K562 (cell line): ENCODE results near the gene DEF6. TPM values are rescaled to one million over a fixed set of nuclear protein-coding genes. Genes with fewer than 3 reads are reported as not detected.

Experiments
- ATAC-seq: fragments of 200-7000 bp; cut with Tn5 transposase; 3 replicates; pipeline ENCODE4 v1.9.1; 2020; ENCODE audit warnings: moderate library complexity
- BruUV-seq: library from RNA; stranded (reverse); fragments of 400-500 nt; replicated peaks from 2 replicates; lab custom pipeline; 2021; lab: Mats Ljungman, UMichigan
- CTCF ChIA-PET: fragments of 300-600 bp; formaldehyde crosslinking; extraction: SDS; loops from one replicate; lab custom pipeline; 2021; ENCODE audit warnings: low intra/inter-chr PET ratio; lab: Yijun Ruan, JAX
- POLR2A ChIA-PET: fragments of 300-600, 350-650 bp; sonication (Branson Sonifier 250); formaldehyde crosslinking; extraction: SDS; loops from one replicate; lab custom pipeline; 2021; ENCODE audit warnings: antibody characterized with exemption, inconsistent platforms; lab: Yijun Ruan, JAX
- DNase-seq, 4 experiments: peaks; one replicate each; pipeline versions ENCODE4 v3.0.0 to v3.0.0-alpha.2; 2011 to 2018; ENCODE audit warnings: low spot score in 3 of 4, mixed read lengths in 3 of 4; ENCODE audit errors: extremely low read depth in 1 of 4
- FAIRE-seq: peaks from 2 replicates; lab custom pipeline; 2011; peaks lifted over from hg19 to GRCh38; lab: Jason Lieb, UNC
- H2AFZ ChIP-seq: 2 replicates; pipeline ENCODE4 v1.6.0; 2011; ENCODE audit warnings: low read depth, low read length, control low read depth, inconsistent platforms
- H3K27ac ChIP-seq: fragments of 200-600 bp; 3 replicates; pipeline ENCODE4 v1.8.0; 2011; ENCODE audit warnings: low read depth, mild to moderate bottlenecking, control low read depth, inconsistent platforms, low read length, moderate library complexity, mixed read lengths; ENCODE audit errors: extremely low read depth
- H3K27me3 ChIP-seq, 2 experiments: fragments of 300-600 bp in 1 of 2; 2 replicates in 1 of 2; 3 replicates in 1 of 2; pipeline versions ENCODE4 v1.6.0 to v1.8.0; 2011; ENCODE audit warnings: inconsistent platforms in 2 of 2, low read length in 2 of 2, mild to moderate bottlenecking in 1 of 2, mixed read lengths in 1 of 2, moderate library complexity in 1 of 2; ENCODE audit not compliant: control insufficient read depth in 2 of 2, insufficient read depth in 2 of 2
- H3K36me3 ChIP-seq: fragments of 300-600 bp; 3 replicates; pipeline ENCODE4 v1.8.0; 2011; ENCODE audit warnings: mild to moderate bottlenecking, low read length, inconsistent platforms; ENCODE audit not compliant: control insufficient read depth, insufficient read depth
- H3K4me1 ChIP-seq, 2 experiments: fragments of 200-600 bp in 1 of 2; replicated peaks in 1 of 2; 2 replicates in 1 of 2; 3 replicates in 1 of 2; pipeline versions ENCODE4 v1.5.1 to v1.8.0; 2011; ENCODE audit warnings: inconsistent platforms in 2 of 2, low read length in 2 of 2, mild to moderate bottlenecking in 1 of 2, mixed read lengths in 1 of 2, moderate library complexity in 1 of 2; ENCODE audit not compliant: control insufficient read depth in 2 of 2, insufficient read depth in 2 of 2
- H3K4me2 ChIP-seq: 2 replicates; pipeline ENCODE4 v1.6.1; 2011; ENCODE audit warnings: low read length, control low read depth, inconsistent platforms, mixed read lengths; ENCODE audit not compliant: insufficient read depth
- H3K4me3 ChIP-seq: fragments of 200-600 bp; sonication (generic), shearing (Covaris generic); 2 replicates; pipeline ENCODE4 v1.5.1; 2016; ENCODE audit warnings: control low read depth, inconsistent platforms
- H3K79me2 ChIP-seq: fragments of 200-600 bp; 3 replicates; pipeline ENCODE4 v1.8.0; 2011; ENCODE audit warnings: low read length, inconsistent platforms; ENCODE audit not compliant: control insufficient read depth, insufficient read depth
- H3K9ac ChIP-seq, 2 experiments: 2 replicates each; pipeline versions ENCODE4 v1.6.0 to v1.6.1; 2011; ENCODE audit warnings: low read depth in 2 of 2, low read length in 2 of 2, control low read depth in 1 of 2, inconsistent platforms in 1 of 2, mild to moderate bottlenecking in 1 of 2, mixed read lengths in 1 of 2; ENCODE audit not compliant: insufficient read depth in 1 of 2
- H3K9me1 ChIP-seq: one replicate; pipeline ENCODE4 v1.6.0; 2011; ENCODE audit warnings: inconsistent platforms, mild to moderate bottlenecking, low read length, moderate library complexity; ENCODE audit not compliant: control insufficient read depth, insufficient read depth
- H3K9me3 ChIP-seq: replicated peaks from 2 replicates; pipeline ENCODE4 v1.5.1; 2011; ENCODE audit warnings: low read depth, low read length, inconsistent platforms; ENCODE audit not compliant: control insufficient read depth, insufficient read depth
- H4K20me1 ChIP-seq: replicated peaks from 2 replicates; pipeline ENCODE4 v1.6.1; 2011; ENCODE audit warnings: low read length, inconsistent platforms, mixed read lengths; ENCODE audit not compliant: control insufficient read depth, insufficient read depth
- ARID2 ChIP-seq: fragments of 450-650 bp; IDR thresholded peaks from 2 replicates; pipeline ENCODE4 v1.6.1; 2017; ENCODE audit warnings: antibody characterized with exemption, mild to moderate bottlenecking
- ATF1 ChIP-seq, 2 experiments: fragments of 450-650 bp in 1 of 2; IDR thresholded peaks; 2 replicates each; pipeline ENCODE4 v1.6.1; 2016; ENCODE audit warnings: missing compliant biosample characterization in 1 of 2, missing genetic modification characterization in 1 of 2
- CC2D1A ChIP-seq: fragments of 450-650 bp; IDR thresholded peaks from 2 replicates; pipeline ENCODE4 v1.6.1; 2017; ENCODE audit warnings: mild to moderate bottlenecking
- CREBBP ChIP-seq: IDR thresholded peaks from one replicate; pipeline ENCODE4 v1.6.1; 2012; ENCODE audit warnings: low read depth, mild to moderate bottlenecking, control low read depth, inconsistent platforms, low read length
- ETV6 ChIP-seq, 3 experiments: fragments of 150-350 bp in 1 of 3; sonication (generic) in 1 of 3; formaldehyde crosslinking in 1 of 3; IDR thresholded peaks; 2 replicates each; pipeline versions ENCODE4 v1.6.1 to v1.8.0; 2014 to 2022; ENCODE audit warnings: borderline replicate concordance in 2 of 3, low read depth in 2 of 3, antibody characterized with exemption in 1 of 3, low read length in 1 of 3, mild to moderate bottlenecking in 1 of 3, missing genetic modification reagents in 1 of 3
- MCM5 ChIP-seq: fragments of 450-650 bp; IDR thresholded peaks from 2 replicates; pipeline ENCODE4 v1.6.1; 2016; ENCODE audit warnings: low read depth
- SMARCA4 ChIP-seq: fragments of 450-650 bp; IDR thresholded peaks from 2 replicates; pipeline ENCODE4 v1.6.1; 2016
- SP2 ChIP-seq: IDR thresholded peaks from 2 replicates; pipeline ENCODE4 v1.6.1; 2011; ENCODE audit warnings: mild to moderate bottlenecking, low read depth, low read length, moderate library complexity; ENCODE audit not compliant: poor library complexity, severe bottlenecking; ENCODE audit errors: extremely low read depth
- TOE1 ChIP-seq, 2 experiments: fragments of 450-650 bp in 1 of 2; sonication (generic) in 1 of 2; formaldehyde crosslinking in 1 of 2; IDR thresholded peaks; 2 replicates each; pipeline versions ENCODE4 v1.7.1 to v1.8.0; 2016 to 2022; ENCODE audit warnings: borderline replicate concordance in 2 of 2, mild to moderate bottlenecking in 2 of 2, antibody characterized with exemption in 1 of 2, inconsistent platforms in 1 of 2, low read depth in 1 of 2, missing genetic modification reagents in 1 of 2, moderate library complexity in 1 of 2
- ZNF699 ChIP-seq: fragments of 250-450 bp; sonication (Bioruptor Pico); IDR thresholded peaks from 2 replicates; pipeline ENCODE4 v1.8.0; 2021; ENCODE audit warnings: mild to moderate bottlenecking, moderate library complexity; ENCODE audit not compliant: insufficient replicate concordance
- WGBS: fragments of 100-300 bp; shearing (Covaris generic); methylation state at CpG from one replicate; pipeline ENCODE4 v1.1.6; 2016; ENCODE audit warnings: low coverage, mixed read lengths; ENCODE audit not compliant: insufficient coverage; ENCODE audit errors: missing lambda C conversion rate; 5-methylcytosine and 5-hydroxymethylcytosine counted together
- in situ Hi-C: fragments of 300-500 bp; cut with MboI; formaldehyde crosslinking; loops from 4 replicates; pipeline ENCODE4 v1.15.0; 2018; ENCODE audit warnings: inconsistent platforms, mixed read lengths
- intact Hi-C: fragments of 100-400 bp; cut with micrococcal nuclease; formaldehyde crosslinking; loops from 2 replicates; pipeline ENCODE4 v1.14.2; 2022
- polyA plus RNA-seq, 8 experiments: library from polyadenylated mRNA; depleted of rRNA in 4 of 8; stranded (reverse) in 5 of 8; unstranded in 3 of 8; fragments of >200 nt; fragmentation: Nextera tagmentation in 2 of 8; fragmentation: Illumina TruSeq in 1 of 8; extraction: Ambion mirVana in 2 of 8; extraction: Trizol in 1 of 8; gene quantifications; 2 replicates each; pipeline versions ENCODE4 v1.2.1 to v1.2.3, GENCODE V29; 2011 to 2014; ENCODE audit warnings: inconsistent platforms in 1 of 8, missing spikeins in 1 of 8
- total RNA-seq, 7 experiments: library from RNA; depleted of rRNA in 6 of 7; stranded (reverse); fragments of >200 nt in 6 of 7; fragmentation: Illumina TruSeq in 2 of 7; extraction: Trizol in 2 of 7; gene quantifications; 2 replicates each; pipeline versions ENCODE4 v1.2.1 to v1.2.3, GENCODE V29; 2011 to 2021; ENCODE audit warnings: low replicate concordance in 1 of 7
- TF ChIP-seq, protein P1 (sequence below): fragments of 150-350 bp; IDR thresholded peaks from 2 replicates; pipeline ENCODE4 v1.6.1; 2014; ENCODE audit warnings: low read depth, mild to moderate bottlenecking, low read length, borderline replicate concordance

The DEF6 gene
- total and polyA plus RNA-seq, 9 of the 15 experiments (the other 6 are each of a cell fraction or from before 2014, with no cell fraction given): 1.3 to 44.6 (median 22.7) TPM

DNA sequence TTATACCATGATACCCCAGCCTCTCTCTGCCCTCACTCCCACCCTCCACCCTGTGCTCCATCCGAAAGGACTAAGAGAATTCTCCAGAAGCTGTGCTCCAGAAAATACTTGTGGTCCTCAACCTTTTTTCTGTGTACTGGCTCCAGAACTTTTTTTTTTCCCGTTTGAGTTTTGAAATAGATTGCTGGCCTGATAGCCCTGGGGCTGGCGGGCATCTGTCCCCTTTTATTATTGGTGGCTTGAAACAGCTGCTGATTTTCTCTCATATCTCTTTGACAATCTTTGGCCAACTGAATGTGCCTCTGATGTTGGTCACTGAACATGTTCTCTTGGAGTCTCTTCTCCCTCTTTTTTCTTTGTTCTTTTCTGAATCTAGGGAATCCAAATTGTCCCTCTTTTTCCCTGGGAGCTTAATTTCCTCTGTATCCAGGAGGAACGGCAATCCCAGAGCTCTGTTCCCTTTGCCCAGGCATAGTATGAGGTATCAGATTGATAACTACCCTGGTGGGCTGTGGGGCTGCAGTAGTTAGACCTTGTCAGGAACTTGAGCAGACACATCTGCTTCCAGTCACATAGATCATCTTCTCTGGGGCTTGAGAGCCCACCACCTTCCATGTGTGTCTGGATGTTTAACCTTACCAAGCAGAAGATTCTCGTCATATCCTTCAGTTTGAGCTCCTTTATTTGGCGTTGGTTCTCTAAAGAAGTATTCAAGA is 46.4 kb downstream of the DEF6 start:
- ChIA-PET POLR2A (interaction anchor here (0.7 to 3.5 kb wide), 17 partner anchors 9 to 1107 kb away, joined by 3 to 29 read pairs (median 4); partner anchors contain the start of genes HMGA1, RPL10A and ZNF76), CTCF (interaction anchor here (0.7 to 2.7 kb wide), 3 partner anchors 106 to 1005 kb away, joined by 3 to 17 read pairs (median 5); partner anchors contain the start of gene RPL10A)
- ATAC-seq: no peak
- WGBS: 36% methylated on average over 6 of the region's 6 CpGs
- peak overlapping the region; percentile 92 for H3K4me2 ChIP-seq
- intact Hi-C loops (loop anchor here (2.0 kb wide), 2 partner anchors 19 to 71 kb away; no protein-coding TSS in a partner anchor), in situ Hi-C loops (loop anchor here (5.0 kb wide), 1 partner anchor 123 kb away; the partner anchor contains the start of gene RPL10A)
- BruUV-seq: no TSS peak
- peaks cover 5% of the 10 kb centered on the region for H3K9me1 ChIP-seq
- H3K36me3 ChIP-seq: peaks cover 7% of the 10 kb centered on the region; the same call in 1 of the 3 replicates
- peaks cover 26 to 28% of the 10 kb centered on the region in 2 experiments; a peak in 4 of 5 replicates for H3K4me1 ChIP-seq
- no peaks in the 10 kb centered on the region for H3K9me3 ChIP-seq
- H3K27me3 ChIP-seq: peaks cover 0 to 5% of the 10 kb centered on the region in 2 experiments; a peak in 2 of 5 replicates
- peak overlapping the region; percentile 73 for H3K4me3 ChIP-seq
- H2AFZ ChIP-seq: no peak overlapping the region
- peaks cover 43% of the 10 kb centered on the region for H4K20me1 ChIP-seq
- no peak for DNase-seq
- peak; percentile 44 for FAIRE-seq
- peak overlapping the region; percentile 39 to 69; a peak in 3 of 4 replicates for H3K9ac ChIP-seq
- no peak overlapping the region for H3K27ac ChIP-seq
- peaks cover 37% of the 10 kb centered on the region for H3K79me2 ChIP-seq
- TF ChIP-seq SP2 (no peak), ETV6 (IDR thresholded peaks at IDR 0.05; ENCODE audit: borderline replicate concordance in 1 of 2, low read depth in 2 of 2, low read length in 1 of 2) (peak in 1 of 2 experiments; percentile 7; a peak in 2 of 4 replicates), ETV6 (CRISPR knock-in tag; IDR thresholded peaks at IDR 0.05; ENCODE audit: borderline replicate concordance) (no peak), MCM5 (no peak), ATF1 (CRISPR knock-in tag; IDR thresholded peaks at IDR 0.05) (no peak), ATF1 (tag; IDR thresholded peaks at IDR 0.05) (peak; percentile 29; the same call in 1 of the 2 replicates), ARID2 (0 out of 2 replicates have a peak, but pooled peaks have one; percentile 32), TOE1 (IDR thresholded peaks at IDR 0.05; ENCODE audit: borderline replicate concordance) (0 out of 2 replicates have a peak, but pooled peaks have one; percentile 2), TOE1 (CRISPR knock-in tag; IDR thresholded peaks at IDR 0.05; ENCODE audit: borderline replicate concordance, low read depth) (no peak), CC2D1A (0 out of 2 replicates have a peak, but pooled peaks have one; percentile 18), ZNF699 (CRISPR knock-in tag) (no peak), SMARCA4 (no peak), CREBBP (no peak)
- TF ChIP-seq, protein P1, sequence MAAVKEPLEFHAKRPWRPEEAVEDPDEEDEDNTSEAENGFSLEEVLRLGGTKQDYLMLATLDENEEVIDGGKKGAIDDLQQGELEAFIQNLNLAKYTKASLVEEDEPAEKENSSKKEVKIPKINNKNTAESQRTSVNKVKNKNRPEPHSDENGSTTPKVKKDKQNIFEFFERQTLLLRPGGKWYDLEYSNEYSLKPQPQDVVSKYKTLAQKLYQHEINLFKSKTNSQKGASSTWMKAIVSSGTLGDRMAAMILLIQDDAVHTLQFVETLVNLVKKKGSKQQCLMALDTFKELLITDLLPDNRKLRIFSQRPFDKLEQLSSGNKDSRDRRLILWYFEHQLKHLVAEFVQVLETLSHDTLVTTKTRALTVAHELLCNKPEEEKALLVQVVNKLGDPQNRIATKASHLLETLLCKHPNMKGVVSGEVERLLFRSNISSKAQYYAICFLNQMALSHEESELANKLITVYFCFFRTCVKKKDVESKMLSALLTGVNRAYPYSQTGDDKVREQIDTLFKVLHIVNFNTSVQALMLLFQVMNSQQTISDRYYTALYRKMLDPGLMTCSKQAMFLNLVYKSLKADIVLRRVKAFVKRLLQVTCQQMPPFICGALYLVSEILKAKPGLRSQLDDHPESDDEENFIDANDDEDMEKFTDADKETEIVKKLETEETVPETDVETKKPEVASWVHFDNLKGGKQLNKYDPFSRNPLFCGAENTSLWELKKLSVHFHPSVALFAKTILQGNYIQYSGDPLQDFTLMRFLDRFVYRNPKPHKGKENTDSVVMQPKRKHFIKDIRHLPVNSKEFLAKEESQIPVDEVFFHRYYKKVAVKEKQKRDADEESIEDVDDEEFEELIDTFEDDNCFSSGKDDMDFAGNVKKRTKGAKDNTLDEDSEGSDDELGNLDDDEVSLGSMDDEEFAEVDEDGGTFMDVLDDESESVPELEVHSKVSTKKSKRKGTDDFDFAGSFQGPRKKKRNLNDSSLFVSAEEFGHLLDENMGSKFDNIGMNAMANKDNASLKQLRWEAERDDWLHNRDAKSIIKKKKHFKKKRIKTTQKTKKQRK: no peak
